HT-29 (cell line): ENCODE data around the gene SYNPO2. TPM values are rescaled to one million over a fixed set of nuclear protein-coding genes. Genes with fewer than 3 reads are reported as not detected.
"Not testable (repeated sequence)": the region's sequence is repeated elsewhere in the genome, so short reads cannot be mapped to it uniquely, and the experiment has no call there.

Experiments
- DNase-seq: peaks from one replicate; pipeline ENCODE4 v3.0.0-alpha.2; 2015; ENCODE audit warnings: low spot score
- total RNA-seq: library from RNA; depleted of rRNA; stranded (reverse); fragments of >200 nt; shearing (Covaris generic); gene quantifications from 2 replicates; pipeline ENCODE4 v1.2.3, GENCODE V29; 2014

SYNPO2 gene
- total RNA-seq, 1 experiment from 2014 or later: not detected

GRCh38 chr4:119067125-119067524 is 178.5 kb downstream of the SYNPO2 start:
- DNase-seq: not testable (repeated sequence)

GRCh38 chr4:119067670-119068360 is 179.2 kb downstream of the SYNPO2 start:
- not testable (repeated sequence) for DNase-seq

- DNase-seq: no peak
Measured at GRCh38 chr4:119068529-119068962, 179.9 kb downstream of the SYNPO2 start.

- DNase-seq: no peak
Measured at GRCh38 chr4:119070301-119070700, 181.6 kb downstream of the SYNPO2 start.

- peak; percentile 87 for DNase-seq
Measured at GRCh38 chr4:119080721-119081541, 192.3 kb downstream of the SYNPO2 start.

- DNase-seq: no peak
Measured at GRCh38 chr4:119081542-119081859, 192.8 kb downstream of the SYNPO2 start.

- DNase-seq: no peak
Measured at GRCh38 chr4:119081943-119082342, 193.3 kb downstream of the SYNPO2 start.

GRCh38 chr4:119082661-119083060 is 194.0 kb downstream of the SYNPO2 start:
- no peak for DNase-seq

GRCh38 chr4:119084513-119084912 is 195.9 kb downstream of the SYNPO2 start:
- DNase-seq: no peak

GRCh38 chr4:119087121-119087520 is 198.5 kb downstream of the SYNPO2 start:
- peak; percentile 50 for DNase-seq

GRCh38 chr4:119087656-119088055 is 199.0 kb downstream of the SYNPO2 start:
- no peak for DNase-seq

GRCh38 chr4:119093042-119093827 is 204.6 kb downstream of the SYNPO2 start:
- DNase-seq: peak; percentile 41

GRCh38 chr4:119097282-119097900 is 208.7 kb downstream of the SYNPO2 start:
- DNase-seq: no peak

GRCh38 chr4:119098306-119098705 is 209.7 kb downstream of the SYNPO2 start:
- no peak for DNase-seq

GRCh38 chr4:119099227-119099810 is 210.7 kb downstream of the SYNPO2 start:
- DNase-seq: no peak

- no peak for DNase-seq
Measured at GRCh38 chr4:119100655-119101054, 212.0 kb downstream of the SYNPO2 start.

GRCh38 chr4:119103263-119103662 is 214.6 kb downstream of the SYNPO2 start:
- DNase-seq: peak; percentile 67

- DNase-seq: no peak
Measured at GRCh38 chr4:119104644-119105273, 216.1 kb downstream of the SYNPO2 start.

GRCh38 chr4:119105605-119106004 is 217.0 kb downstream of the SYNPO2 start:
- no peak for DNase-seq

GRCh38 chr4:119106036-119107000 is 217.7 kb downstream of the SYNPO2 start:
- DNase-seq: no peak
